PC-9 (cell line): ENCODE data around the gene ARHGAP6. TPM values are rescaled to one million over a fixed set of nuclear protein-coding genes. Genes with fewer than 3 reads are reported as not detected.

Experiments
- BruUV-seq: library from RNA; stranded (reverse); fragments of 400-500 nt; replicated peaks from 2 replicates; lab custom pipeline; 2021; lab: Mats Ljungman, UMichigan
- CTCF ChIA-PET: fragments of 300-600 bp; sonication (Branson Sonifier 250); formaldehyde crosslinking; loops from one replicate; lab custom pipeline; 2022; ENCODE audit warnings: antibody characterized with exemption; lab: Charles Lee
- POLR2A ChIA-PET: fragments of 300-600 bp; sonication (Branson Sonifier 250); formaldehyde crosslinking; loops from one replicate; lab custom pipeline; 2022; ENCODE audit warnings: antibody characterized with exemption; ENCODE audit not compliant: unreplicated experiment; lab: Charles Lee
- DNase-seq, 2 experiments: peaks; one replicate each; pipeline versions ENCODE4 v3.0.0 to v3.0.0-alpha.2; 2015 to 2022; ENCODE audit warnings: mixed read lengths in 1 of 2
- H2AFZ ChIP-seq: fragments of 200-600 bp; sonication (generic); 2 replicates; pipeline ENCODE4 v1.8.1; 2017; ENCODE audit warnings: antibody characterized with exemption
- H3F3A ChIP-seq: fragments of 200-600 bp; sonication (generic); 2 replicates; pipeline ENCODE4 v1.8.1; 2017; ENCODE audit warnings: antibody characterized with exemption, mild to moderate bottlenecking, low read depth; ENCODE audit not compliant: insufficient read depth
- H3K27ac ChIP-seq: fragments of 200-600 bp; sonication (generic); 2 replicates; pipeline ENCODE4 v1.6.1; 2016; ENCODE audit warnings: mixed run types
- H3K27me3 ChIP-seq: fragments of 200-600 bp; sonication (generic); 2 replicates; pipeline ENCODE4 v1.6.1; 2016; ENCODE audit warnings: low read depth, mixed run types; ENCODE audit not compliant: insufficient read depth
- H3K36me3 ChIP-seq: fragments of 200-600 bp; sonication (generic); 2 replicates; pipeline ENCODE4 v1.6.1; 2016; ENCODE audit warnings: low read depth, mixed run types
- H3K4me1 ChIP-seq: fragments of 200-600 bp; sonication (generic); replicated peaks from 2 replicates; pipeline ENCODE4 v1.6.1; 2016; ENCODE audit warnings: mixed run types; ENCODE audit not compliant: insufficient read depth
- H3K4me2 ChIP-seq: fragments of 200-600 bp; sonication (generic); 2 replicates; pipeline ENCODE4 v1.6.1; 2017; ENCODE audit warnings: mixed run types
- H3K4me3 ChIP-seq: fragments of 200-600 bp; sonication (generic); 2 replicates; pipeline ENCODE4 v1.6.1; 2016; ENCODE audit warnings: mixed run types
- H3K79me2 ChIP-seq: fragments of 200-600 bp; sonication (generic); 2 replicates; pipeline ENCODE4 v1.6.1; 2017; ENCODE audit warnings: low read depth, mixed run types
- H3K9me2 ChIP-seq: fragments of 200-600 bp; sonication (generic); 2 replicates; pipeline ENCODE4 v1.8.1; 2017; ENCODE audit warnings: mild to moderate bottlenecking; ENCODE audit not compliant: insufficient read depth
- H3K9me3 ChIP-seq: fragments of 200-600 bp; sonication (generic); 2 replicates; pipeline ENCODE4 v1.8.1; 2016; ENCODE audit warnings: low read depth; ENCODE audit not compliant: insufficient read depth
- H4K20me1 ChIP-seq: fragments of 200-600 bp; sonication (generic); 2 replicates; pipeline ENCODE4 v1.8.1; 2017; ENCODE audit not compliant: insufficient read depth
- EZH2 ChIP-seq: fragments of 200-600 bp; sonication (generic); IDR thresholded peaks from 2 replicates; pipeline ENCODE4 v1.8.0; 2017; ENCODE audit warnings: antibody characterized with exemption, low read depth
- intact Hi-C: fragments of 100-400 bp; cut with micrococcal nuclease; formaldehyde crosslinking; loops from one replicate; pipeline ENCODE4 v1.10.0; 2022; ENCODE audit not compliant: unreplicated experiment
- total RNA-seq: library from RNA; stranded (reverse); gene quantifications from 2 replicates; pipeline ENCODE4 v1.2.3, GENCODE V29; 2021
- TF ChIP-seq, protein P1 (sequence below): fragments of 200-600 bp; sonication (generic); conservative IDR thresholded peaks from 2 replicates; pipeline ENCODE4 v1.6.1; 2017; ENCODE audit warnings: mixed run types, antibody characterized with exemption, mild to moderate bottlenecking, moderate library complexity

The ARHGAP6 gene
- total RNA-seq, 1 experiment from 2014 or later = not detected

DNA sequence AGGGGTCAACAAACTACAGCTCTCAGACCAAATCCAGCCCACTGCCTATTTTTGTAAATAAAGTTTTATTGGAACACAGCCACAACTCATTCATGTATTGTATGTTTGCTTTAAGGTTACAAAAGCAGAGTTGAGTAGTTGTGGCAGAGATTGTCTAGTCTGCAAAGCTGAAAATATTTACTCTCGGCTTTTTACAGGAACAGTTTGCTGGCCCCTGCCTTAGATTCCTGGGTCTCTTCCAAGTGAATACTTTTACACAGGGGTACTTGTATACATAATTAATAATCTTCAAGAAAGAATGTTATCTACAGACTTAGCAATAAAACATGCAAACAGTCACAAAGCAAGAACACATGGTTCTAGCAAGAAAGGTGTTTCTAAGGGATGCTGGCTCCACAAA is 218.3 kb downstream of the ARHGAP6 start:
- DNase-seq = no peak
- H3K9me2 ChIP-seq = no peaks in the 10 kb centered on the region
- no peaks in the 10 kb centered on the region for H3K79me2 ChIP-seq
- H3K27me3 ChIP-seq = no peaks in the 10 kb centered on the region
- no peak overlapping the region for H2AFZ ChIP-seq
- intact Hi-C loops = no loop called here
- no peaks in the 10 kb centered on the region for H4K20me1 ChIP-seq
- no TSS peak for BruUV-seq
- no peak overlapping the region for H3K27ac ChIP-seq
- no peaks in the 10 kb centered on the region for H3K36me3 ChIP-seq
- no peak overlapping the region for H3K4me3 ChIP-seq
- TF ChIP-seq, protein P1, sequence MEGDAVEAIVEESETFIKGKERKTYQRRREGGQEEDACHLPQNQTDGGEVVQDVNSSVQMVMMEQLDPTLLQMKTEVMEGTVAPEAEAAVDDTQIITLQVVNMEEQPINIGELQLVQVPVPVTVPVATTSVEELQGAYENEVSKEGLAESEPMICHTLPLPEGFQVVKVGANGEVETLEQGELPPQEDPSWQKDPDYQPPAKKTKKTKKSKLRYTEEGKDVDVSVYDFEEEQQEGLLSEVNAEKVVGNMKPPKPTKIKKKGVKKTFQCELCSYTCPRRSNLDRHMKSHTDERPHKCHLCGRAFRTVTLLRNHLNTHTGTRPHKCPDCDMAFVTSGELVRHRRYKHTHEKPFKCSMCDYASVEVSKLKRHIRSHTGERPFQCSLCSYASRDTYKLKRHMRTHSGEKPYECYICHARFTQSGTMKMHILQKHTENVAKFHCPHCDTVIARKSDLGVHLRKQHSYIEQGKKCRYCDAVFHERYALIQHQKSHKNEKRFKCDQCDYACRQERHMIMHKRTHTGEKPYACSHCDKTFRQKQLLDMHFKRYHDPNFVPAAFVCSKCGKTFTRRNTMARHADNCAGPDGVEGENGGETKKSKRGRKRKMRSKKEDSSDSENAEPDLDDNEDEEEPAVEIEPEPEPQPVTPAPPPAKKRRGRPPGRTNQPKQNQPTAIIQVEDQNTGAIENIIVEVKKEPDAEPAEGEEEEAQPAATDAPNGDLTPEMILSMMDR = no peak
- TF ChIP-seq EZH2 = no peak
- no peak overlapping the region for H3K4me2 ChIP-seq
- H3K4me1 ChIP-seq = no peaks in the 10 kb centered on the region
- POLR2A ChIA-PET = no interaction called here
- CTCF ChIA-PET = no interaction called here
- no peaks in the 10 kb centered on the region for H3F3A ChIP-seq
- H3K9me3 ChIP-seq = no peaks in the 10 kb centered on the region

DNA sequence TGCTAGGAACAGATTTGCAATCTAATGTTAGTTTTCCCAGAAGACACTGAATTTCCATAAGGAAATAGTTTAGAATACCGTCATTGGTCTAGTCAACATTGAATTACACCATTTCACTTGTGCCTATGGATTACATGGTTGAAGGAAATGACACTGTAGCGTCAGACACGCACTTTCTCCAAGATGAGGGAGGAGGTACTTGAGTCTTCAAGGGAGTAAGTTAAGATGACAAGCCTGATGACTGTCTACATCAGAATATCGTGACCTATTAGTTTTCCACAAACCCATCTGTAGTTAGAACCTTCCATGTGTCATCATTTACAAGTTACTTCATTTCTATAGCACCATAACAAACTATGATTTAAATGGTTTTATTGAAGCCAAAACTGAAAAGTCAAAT is 218.8 kb downstream of the ARHGAP6 start:
- intact Hi-C loops = no loop called here
- no TSS peak for BruUV-seq

DNA sequence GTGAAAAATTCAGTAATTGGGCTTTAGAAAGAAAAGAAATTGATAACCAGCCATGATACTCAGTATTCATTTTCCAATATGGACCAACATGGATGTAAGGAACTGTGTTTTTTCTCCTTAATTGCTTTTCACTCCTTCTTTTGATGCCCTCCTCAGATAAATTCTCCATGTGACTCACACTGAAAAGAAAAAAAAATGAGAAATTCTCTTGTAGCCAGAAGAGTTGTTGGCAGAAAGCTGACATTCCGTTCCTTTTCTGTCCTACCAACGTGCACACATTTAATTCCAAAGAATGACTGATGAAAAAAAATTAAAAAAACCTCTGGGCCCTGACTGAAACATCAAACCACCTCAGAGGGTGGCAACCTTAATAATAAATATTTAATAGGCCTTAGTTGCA is 219.4 kb downstream of the ARHGAP6 start:
- intact Hi-C loops = no loop called here
- H3F3A ChIP-seq = no peaks in the 10 kb centered on the region
- no peak overlapping the region for H3K4me2 ChIP-seq
- no peaks in the 10 kb centered on the region for H3K36me3 ChIP-seq
- H3K9me3 ChIP-seq = no peaks in the 10 kb centered on the region
- H3K27ac ChIP-seq = no peak overlapping the region
- no peak for TF ChIP-seq EZH2
- TF ChIP-seq, protein P1 = no peak
- no peak overlapping the region for H2AFZ ChIP-seq
- ChIA-PET CTCF (no interaction called here), POLR2A (no interaction called here)
- BruUV-seq = no TSS peak
- no peaks in the 10 kb centered on the region for H3K9me2 ChIP-seq
- H3K4me1 ChIP-seq = no peaks in the 10 kb centered on the region
- H3K27me3 ChIP-seq = no peaks in the 10 kb centered on the region
- no peaks in the 10 kb centered on the region for H3K79me2 ChIP-seq
- no peak overlapping the region for H3K4me3 ChIP-seq
- no peaks in the 10 kb centered on the region for H4K20me1 ChIP-seq
- DNase-seq = no peak

More for the DNA sequence above, 218.8 kb downstream of the ARHGAP6 start:
- TF ChIP-seq EZH2 = no peak
- TF ChIP-seq, protein P1 = no peak
- H3F3A ChIP-seq = no peaks in the 10 kb centered on the region
- no peaks in the 10 kb centered on the region for H3K9me3 ChIP-seq
- H3K4me1 ChIP-seq = no peaks in the 10 kb centered on the region
- H4K20me1 ChIP-seq = no peaks in the 10 kb centered on the region
- no peaks in the 10 kb centered on the region for H3K27me3 ChIP-seq
- H3K79me2 ChIP-seq = no peaks in the 10 kb centered on the region
- ChIA-PET POLR2A (no interaction called here), CTCF (no interaction called here)
- no peak overlapping the region for H2AFZ ChIP-seq
- no peaks in the 10 kb centered on the region for H3K9me2 ChIP-seq
- no peaks in the 10 kb centered on the region for H3K36me3 ChIP-seq
- no peak overlapping the region for H3K4me2 ChIP-seq
- no peak overlapping the region for H3K27ac ChIP-seq
- no peak overlapping the region for H3K4me3 ChIP-seq
- no peak for DNase-seq
